Ammon's horn (tissue), 1 donor: Measurements from ENCODE around the gene KLHL7.
"Not testable (repeated sequence)": the region's sequence is repeated elsewhere in the genome, so short reads cannot be mapped to it uniquely, and the experiment has no call there.

ENCODE experiments used
- DNase-seq: peaks from one replicate; pipeline ENCODE4 v3.0.0-alpha.2; 2016; ENCODE audit warnings: low spot score

Gene KLHL7

GRCh38 chr7:23108995-23109394, 3.4 kb downstream of the KLHL7 start:
- no peak for DNase-seq

- no peak for DNase-seq
Measured at GRCh38 chr7:23109470-23109869, 3.9 kb downstream of the KLHL7 start.

- peak; percentile 31 for DNase-seq
Measured at GRCh38 chr7:23114896-23115295, 9.3 kb downstream of the KLHL7 start.

GRCh38 chr7:23115991-23116390, 10.4 kb downstream of the KLHL7 start:
- no peak for DNase-seq

GRCh38 chr7:23117841-23118240, 12.3 kb downstream of the KLHL7 start:
- no peak for DNase-seq

GRCh38 chr7:23120106-23120505, 14.5 kb downstream of the KLHL7 start:
- DNase-seq: no peak

- DNase-seq: no peak
Measured at GRCh38 chr7:23121165-23121564, 15.6 kb downstream of the KLHL7 start.

GRCh38 chr7:23123007-23123406, 17.4 kb downstream of the KLHL7 start:
- DNase-seq: no peak

GRCh38 chr7:23123465-23123864, 17.9 kb downstream of the KLHL7 start:
- DNase-seq: no peak

- no peak for DNase-seq
Measured at GRCh38 chr7:23129036-23129435, 23.5 kb downstream of the KLHL7 start.

- not testable (repeated sequence) for DNase-seq
Measured at GRCh38 chr7:23131799-23132198, 26.2 kb downstream of the KLHL7 start.

GRCh38 chr7:23133797-23134196, 28.2 kb downstream of the KLHL7 start:
- no peak for DNase-seq

GRCh38 chr7:23135755-23136154, 30.2 kb downstream of the KLHL7 start:
- no peak for DNase-seq

GRCh38 chr7:23136216-23136615, 30.6 kb downstream of the KLHL7 start:
- no peak for DNase-seq

- no peak for DNase-seq
Measured at GRCh38 chr7:23157679-23158078, 52.1 kb downstream of the KLHL7 start.

GRCh38 chr7:23158546-23158945, 53.0 kb downstream of the KLHL7 start:
- no peak for DNase-seq

- no peak for DNase-seq
Measured at GRCh38 chr7:23161482-23161881, 55.9 kb downstream of the KLHL7 start.

GRCh38 chr7:23164846-23165245, 59.3 kb downstream of the KLHL7 start:
- no peak for DNase-seq

GRCh38 chr7:23165316-23165715, 59.7 kb downstream of the KLHL7 start:
- no peak for DNase-seq

- no peak for DNase-seq
Measured at GRCh38 chr7:23167691-23168090, 62.1 kb downstream of the KLHL7 start.

- no peak for DNase-seq
Measured at GRCh38 chr7:23168111-23168885, 62.7 kb downstream of the KLHL7 start.

- DNase-seq: no peak
Measured at GRCh38 chr7:23175938-23176337, 70.4 kb downstream of the KLHL7 start.

- DNase-seq: peak; percentile 96
Measured at GRCh38 chr7:23181684-23182553, 76.3 kb downstream of the KLHL7 start, which contains the start of gene NUP42. NUP42 (plus strand) TSS chr7:23182048; CDS start chr7:23182086, 38 bp downstream.
